WI38 (cell line): ENCODE data around the gene SLC6A18.

Experiments used
- H3K4me3 ChIP-seq: 2 replicates; pipeline ENCODE4 v1.5.1; 2011; ENCODE audit warnings: low read depth, mild to moderate bottlenecking, control low read depth, low read length
- CTCF ChIP-seq: IDR thresholded peaks from 2 replicates; pipeline ENCODE4 v1.5.1; 2012; ENCODE audit warnings: low read depth, mild to moderate bottlenecking, control low read depth, low read length

SLC6A18 gene

GRCh38 chr5:1225081-1225480 is at the start of gene SLC6A18:
TSS of gene SLC6A18 (plus strand) at chr5:1225381. CDS start at chr5:1225478, 97 bp downstream.
- TF ChIP-seq CTCF = no peak
- H3K4me3 ChIP-seq = no peak within 1 kb of the TSS

- TF ChIP-seq CTCF = no peak
- H3K4me3 ChIP-seq = no peak overlapping the region
Observed at GRCh38 chr5:1175801-1176472, 49.2 kb upstream of the SLC6A18 start.

- no peak overlapping the region for H3K4me3 ChIP-seq
- TF ChIP-seq CTCF = no peak
Observed at GRCh38 chr5:1176473-1177391, 48.4 kb upstream of the SLC6A18 start.

GRCh38 chr5:1177826-1178528 is 47.2 kb upstream of the SLC6A18 start:
- no peak overlapping the region for H3K4me3 ChIP-seq
- no peak for TF ChIP-seq CTCF

GRCh38 chr5:1178529-1179382 is 46.4 kb upstream of the SLC6A18 start:
- no peak for TF ChIP-seq CTCF
- no peak overlapping the region for H3K4me3 ChIP-seq

GRCh38 chr5:1179383-1179715 is 45.8 kb upstream of the SLC6A18 start:
- no peak for TF ChIP-seq CTCF
- no peak overlapping the region for H3K4me3 ChIP-seq
